Loucy (cell line): ENCODE data around the gene RB1.

Experiments used
- H2AFZ ChIP-seq: fragments of 200-600 bp; sonication (generic); 2 replicates; pipeline ENCODE4 v1.6.0; 2016; ENCODE audit warnings: antibody characterized with exemption, mild to moderate bottlenecking, low read length, moderate library complexity
- H3F3A ChIP-seq: fragments of 200-600 bp; 2 replicates; pipeline ENCODE4 v1.6.0; 2016; ENCODE audit warnings: antibody characterized with exemption, low read depth, mild to moderate bottlenecking
- H3K27me3 ChIP-seq: fragments of 200-600 bp; sonication (generic); 2 replicates; pipeline ENCODE4 v1.6.1; 2014; ENCODE audit warnings: low read length, mild to moderate bottlenecking; ENCODE audit not compliant: insufficient read depth, poor library complexity, severe bottlenecking
- H3K36me3 ChIP-seq: fragments of 200-600 bp; sonication (generic); 2 replicates; pipeline ENCODE4 v1.6.1; 2016; ENCODE audit warnings: low read length; ENCODE audit not compliant: insufficient read depth
- H3K4me1 ChIP-seq: fragments of 200-600 bp; sonication (generic); 2 replicates; pipeline ENCODE4 v1.5.1; 2014; ENCODE audit warnings: low read length, mild to moderate bottlenecking; ENCODE audit not compliant: insufficient read depth, poor library complexity, severe bottlenecking
- H3K4me2 ChIP-seq: fragments of 200-600 bp; sonication (generic); 2 replicates; pipeline ENCODE4 v1.6.0; 2014; ENCODE audit warnings: antibody characterized with exemption, low read length, low read depth, mild to moderate bottlenecking; ENCODE audit not compliant: poor library complexity, severe bottlenecking
- H3K4me3 ChIP-seq: fragments of 200-600 bp; sonication (generic); 2 replicates; pipeline ENCODE4 v1.5.1; 2014; ENCODE audit warnings: low read length, mild to moderate bottlenecking, mixed read lengths; ENCODE audit not compliant: poor library complexity, severe bottlenecking
- H3K79me2 ChIP-seq: fragments of 200-600 bp; sonication (generic); 2 replicates; pipeline ENCODE4 v1.6.1; 2014; ENCODE audit warnings: low read length; ENCODE audit not compliant: insufficient read depth
- H3K9ac ChIP-seq: fragments of 200-600 bp; sonication (generic); 2 replicates; pipeline ENCODE4 v1.6.0; 2014; ENCODE audit warnings: mild to moderate bottlenecking, low read depth, low read length, moderate library complexity; ENCODE audit not compliant: poor library complexity, severe bottlenecking
- H3K9me2 ChIP-seq: fragments of 200-600 bp; sonication (generic); replicated peaks from 2 replicates; pipeline ENCODE4 v1.6.1; 2016; ENCODE audit warnings: low read depth, low read length, mixed read lengths
- H3K9me3 ChIP-seq: fragments of 200-600 bp; sonication (generic); 2 replicates; pipeline ENCODE4 v1.6.1; 2014; ENCODE audit warnings: mild to moderate bottlenecking, antibody characterized with exemption, low read length, low read depth; ENCODE audit not compliant: insufficient read depth
- H4K20me1 ChIP-seq: fragments of 200-600 bp; sonication (generic); 2 replicates; pipeline ENCODE4 v1.6.0; 2014; ENCODE audit warnings: antibody characterized with exemption, low read length, mild to moderate bottlenecking; ENCODE audit not compliant: insufficient read depth, poor library complexity, severe bottlenecking
- CTCF ChIP-seq: fragments of 200-600 bp; sonication (generic); conservative IDR thresholded peaks from 2 replicates; pipeline ENCODE4 v1.5.1; 2014; ENCODE audit warnings: mild to moderate bottlenecking, antibody characterized with exemption, low read length
- EZH2phosphoT487 ChIP-seq: fragments of 200-600 bp; IDR thresholded peaks from 2 replicates; pipeline ENCODE4 v1.6.1; 2018; ENCODE audit warnings: antibody characterized with exemption, mild to moderate bottlenecking, moderate library complexity, borderline replicate concordance

The RB1 gene

GRCh38 chr13:48411841-48412531 lies 108.4 kb downstream of the RB1 start:
- H3K4me3 ChIP-seq = peak overlapping the region; percentile 85
- H3K36me3 ChIP-seq = peaks cover 11% of the 10 kb centered on the region; the same call in 1 of the 2 replicates
- no peaks in the 10 kb centered on the region for H3K9me2 ChIP-seq
- no peaks in the 10 kb centered on the region for H3K27me3 ChIP-seq
- H2AFZ ChIP-seq = no peak overlapping the region
- H3K9me3 ChIP-seq = no peaks in the 10 kb centered on the region
- H3K9ac ChIP-seq = peak overlapping the region; percentile 94
- peaks cover 64% of the 10 kb centered on the region for H3K4me1 ChIP-seq
- peak overlapping the region; percentile 91 for H3K4me2 ChIP-seq
- peaks cover 9% of the 10 kb centered on the region for H4K20me1 ChIP-seq
- peaks cover 68% of the 10 kb centered on the region for H3K79me2 ChIP-seq
- H3F3A ChIP-seq = no peaks in the 10 kb centered on the region
- TF ChIP-seq EZH2phosphoT487 = no peak
- TF ChIP-seq CTCF = no peak

- Histone ChIP-seq H3K4me2 (peak within 1 kb of the TSS; percentile 91), H3K9ac (peak within 1 kb of the TSS; percentile 94), H3K79me2 (peaks cover 59% of the 10 kb centered on the region), H3K27me3 (no peaks in the 10 kb centered on the region), H3K36me3 (peaks cover 17% of the 10 kb centered on the region; the same call in 1 of the 2 replicates), H4K20me1 (peaks cover 9% of the 10 kb centered on the region), H3K4me3 (peak within 1 kb of the TSS; percentile 85), H3K9me2 (no peaks in the 10 kb centered on the region), H3F3A (no peaks in the 10 kb centered on the region), H3K9me3 (no peaks in the 10 kb centered on the region; the same call in 1 of the 2 replicates), H2AFZ (no peak within 1 kb of the TSS), H3K4me1 (peaks cover 55% of the 10 kb centered on the region)
- TF ChIP-seq CTCF = no peak
- no peak for TF ChIP-seq EZH2phosphoT487
Observed at GRCh38 chr13:48412881-48413351, 109.4 kb downstream of the RB1 start, which contains the start of gene LPAR6. TSS of gene LPAR6 (minus strand) at chr13:48413113. CDS start at chr13:48412423, 690 bp downstream.

GRCh38 chr13:48414501-48414900 lies 111.0 kb downstream of the RB1 start:
- Histone ChIP-seq H3F3A (no peaks in the 10 kb centered on the region), H3K9ac (peak overlapping the region; percentile 23), H3K4me1 (peaks cover 46% of the 10 kb centered on the region), H3K36me3 (peaks cover 17% of the 10 kb centered on the region; the same call in 1 of the 2 replicates), H3K4me2 (peak overlapping the region; percentile 57), H2AFZ (no peak overlapping the region), H3K27me3 (no peaks in the 10 kb centered on the region), H4K20me1 (peaks cover 9% of the 10 kb centered on the region), H3K9me3 (no peaks in the 10 kb centered on the region; the same call in 1 of the 2 replicates), H3K9me2 (no peaks in the 10 kb centered on the region), H3K79me2 (peaks cover 44% of the 10 kb centered on the region), H3K4me3 (peak overlapping the region; percentile 24)
- no peak for TF ChIP-seq EZH2phosphoT487
